ENCODE measurements around the gene ACTRT2.

DNA sequence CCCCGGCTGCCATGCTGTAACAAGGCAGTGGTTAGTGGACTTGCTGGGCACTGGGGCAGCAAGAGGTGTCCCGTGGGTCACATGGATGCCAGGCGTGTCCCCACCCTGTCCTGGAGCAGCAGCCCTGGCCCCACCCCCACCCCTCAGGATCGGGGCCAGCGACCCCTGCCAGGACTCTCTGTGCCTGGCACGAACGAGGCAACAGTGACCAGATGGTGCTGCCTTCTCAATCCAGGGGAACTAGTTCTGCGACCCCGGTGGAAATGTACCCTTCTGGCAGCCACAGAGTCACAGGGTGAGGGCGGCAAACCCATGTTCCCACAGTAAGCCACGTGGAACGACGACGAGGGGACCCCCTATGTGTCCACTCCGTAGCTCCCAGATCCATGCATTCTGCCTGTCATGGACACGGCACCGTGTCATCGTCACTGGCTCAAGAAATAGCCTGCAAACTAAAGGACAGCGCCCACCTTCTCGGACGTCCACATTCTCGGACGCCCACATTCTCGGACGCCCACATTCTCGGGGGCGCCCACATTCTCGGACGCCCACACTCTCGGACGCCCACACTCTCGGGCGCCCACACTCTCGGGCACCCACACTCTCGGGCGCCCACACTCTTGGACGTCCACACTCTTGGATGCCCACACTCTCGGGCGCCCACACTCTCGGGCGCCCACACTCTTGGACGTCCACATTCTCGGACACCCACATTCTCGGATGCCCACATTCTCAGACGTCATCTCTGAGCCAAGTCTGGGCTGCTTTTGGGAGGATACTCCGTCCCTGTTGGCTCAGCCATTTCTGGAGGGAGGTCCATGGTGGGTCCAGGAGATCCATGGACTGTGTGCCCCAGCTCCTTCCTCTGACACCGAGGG is 19.6 kb upstream of the ACTRT2 start:
- TF ChIP-seq EP300 (IDR thresholded peaks at IDR 0.05): no peak
- no peak for TF ChIP-seq CTCF (IDR thresholded peaks at IDR 0.05)
- no peak for TF ChIP-seq POLR2AphosphoS5 (IDR thresholded peaks at IDR 0.05)

All from suprapubic skin (tissue), 4 donors.